ENCODE results near the gene SMIM38.

- TF ChIP-seq EZH2 (IDR thresholded peaks at IDR 0.05), result no peak
- no peak for TF ChIP-seq POLR2AphosphoS5 (IDR thresholded peaks at IDR 0.05; ENCODE audit: borderline replicate concordance, low read depth, low read length)
- TF ChIP-seq FOXP2 (optimal IDR thresholded peaks at IDR 0.05; ENCODE audit: control extremely low read depth, extremely low read length, insufficient read depth), result no peak
These were observed 12.4 kb downstream of the SMIM38 start for GRCh38 chr11:69167916-69168691.
